CD14-positive monocyte (primary cell): ENCODE results near the gene TMCC3. TPM values are rescaled to one million over a fixed set of nuclear protein-coding genes. Genes with fewer than 3 reads are reported as not detected.

Source experiments
- DNase-seq, 3 donors: peaks; one replicate each; pipeline ENCODE4 v3.0.0-alpha.2; 2011 to 2022
- H2AFZ ChIP-seq: 2 replicates; pipeline ENCODE4 v1.6.0; 2012; ENCODE audit warnings: mild to moderate bottlenecking, low read depth, low read length, inconsistent platforms; ENCODE audit not compliant: insufficient read depth, poor library complexity, severe bottlenecking
- H3K27ac ChIP-seq, 2 donors: 1 replicate in 1 of 2; 2 replicates in 1 of 2; pipeline ENCODE4 v1.5.1; 2012 to 2013; ENCODE audit warnings: low read length in 2 of 2, control low read depth in 1 of 2, inconsistent platforms in 1 of 2, low read depth in 1 of 2, mild to moderate bottlenecking in 1 of 2
- H3K27me3 ChIP-seq, 2 donors: one replicate each; pipeline versions ENCODE4 v1.6.0 to v1.6.1; 2011 to 2013; ENCODE audit warnings: low read length in 2 of 2; ENCODE audit not compliant: control insufficient read depth in 2 of 2, insufficient read depth in 2 of 2
- H3K36me3 ChIP-seq, 2 donors: replicated peaks in 1 of 2; 1 replicate in 1 of 2; 2 replicates in 1 of 2; pipeline versions ENCODE4 v1.5.1 to v1.6.1; 2012 to 2013; ENCODE audit warnings: low read length in 2 of 2, control low read depth in 1 of 2, inconsistent platforms in 1 of 2, mild to moderate bottlenecking in 1 of 2; ENCODE audit not compliant: insufficient read depth in 2 of 2, control insufficient read depth in 1 of 2
- H3K4me1 ChIP-seq, 2 donors: 1 replicate in 1 of 2; 2 replicates in 1 of 2; pipeline versions ENCODE4 v1.5.1 to v1.6.1; 2012 to 2013; ENCODE audit warnings: low read length in 2 of 2, control low read depth in 1 of 2, inconsistent platforms in 1 of 2, mild to moderate bottlenecking in 1 of 2, moderate library complexity in 1 of 2; ENCODE audit not compliant: insufficient read depth in 2 of 2, control insufficient read depth in 1 of 2
- H3K4me2 ChIP-seq: replicated peaks from 2 replicates; pipeline ENCODE3; 2012; ENCODE audit warnings: low read length, moderate library complexity, mild to moderate bottlenecking; ENCODE audit not compliant: poor library complexity, severe bottlenecking; ENCODE audit errors: extremely low read depth
- H3K4me3 ChIP-seq, 3 experiments: fragments of 200-600 bp in 1 of 3; sonication (generic) in 1 of 3; replicated peaks in 1 of 3; 1 replicate in 2 of 3; 2 replicates in 1 of 3; pipeline ENCODE4 v1.5.1; 2011 to 2013; ENCODE audit warnings: low read length in 3 of 3, mild to moderate bottlenecking in 3 of 3, control low read depth in 2 of 3, low read depth in 2 of 3, inconsistent platforms in 1 of 3, moderate library complexity in 1 of 3
- H3K79me2 ChIP-seq: 2 replicates; pipeline ENCODE4 v1.6.0; 2012; ENCODE audit warnings: mild to moderate bottlenecking, control low read depth, inconsistent platforms, low read length, moderate library complexity; ENCODE audit not compliant: insufficient read depth
- H3K9ac ChIP-seq: 2 replicates; pipeline ENCODE4 v1.6.0; 2017; ENCODE audit warnings: low read length, mild to moderate bottlenecking; ENCODE audit not compliant: insufficient read depth, poor library complexity, severe bottlenecking
- H3K9me3 ChIP-seq, 2 donors: replicated peaks in 1 of 2; 1 replicate in 1 of 2; 2 replicates in 1 of 2; pipeline versions ENCODE4 v1.5.1 to v1.6.1; 2012 to 2013; ENCODE audit warnings: low read length in 2 of 2, control low read depth in 1 of 2; ENCODE audit not compliant: control insufficient read depth in 1 of 2, insufficient read depth in 1 of 2
- H4K20me1 ChIP-seq: 2 replicates; pipeline ENCODE4 v1.6.0; 2012; ENCODE audit warnings: mild to moderate bottlenecking, low read length, control low read depth, moderate library complexity; ENCODE audit not compliant: insufficient read depth
- H3K27ac Mint-ChIP-seq, 7 donors: one replicate each; pipeline ENCODE4 v1.8.0; 2020; ENCODE audit warnings: mild to moderate bottlenecking in 7 of 7, mixed read lengths in 7 of 7, moderate library complexity in 6 of 7, inconsistent platforms in 2 of 7
- H3K27me3 Mint-ChIP-seq, 3 donors: one replicate each; pipeline ENCODE4 v1.8.0; 2021 to 2022; ENCODE audit warnings: low read depth in 3 of 3, mild to moderate bottlenecking in 3 of 3, mixed read lengths in 3 of 3, moderate library complexity in 3 of 3, inconsistent platforms in 1 of 3
- H3K36me3 Mint-ChIP-seq, 2 donors: one replicate each; pipeline ENCODE4 v1.8.0; 2020; ENCODE audit warnings: mixed read lengths in 2 of 2, inconsistent platforms in 1 of 2, mild to moderate bottlenecking in 1 of 2
- H3K4me1 Mint-ChIP-seq: one replicate; pipeline ENCODE4 v1.8.0; 2020; ENCODE audit warnings: mild to moderate bottlenecking, mixed read lengths
- H3K4me3 Mint-ChIP-seq, 2 donors: one replicate each; pipeline ENCODE4 v1.8.0; 2020; ENCODE audit warnings: mild to moderate bottlenecking in 2 of 2, mixed read lengths in 2 of 2, moderate library complexity in 1 of 2
- H3K9me3 Mint-ChIP-seq, 7 donors: one replicate each; pipeline ENCODE4 v1.8.0; 2020 to 2022; ENCODE audit warnings: mixed read lengths in 7 of 7, mild to moderate bottlenecking in 6 of 7, moderate library complexity in 6 of 7, inconsistent platforms in 2 of 7
- CTCF ChIP-seq: fragments of 200-600 bp; IDR thresholded peaks from one replicate; pipeline ENCODE4 v1.8.0; 2022; ENCODE audit warnings: antibody characterized with exemption, mild to moderate bottlenecking
- WGBS: methylation state at CpG from one replicate; pipeline ENCODE4 v1.1.5; 2013; ENCODE audit warnings: missing lambda C conversion rate; ENCODE audit not compliant: insufficient coverage; 5-methylcytosine and 5-hydroxymethylcytosine counted together
- intact Hi-C, 2 donors: fragments of 100-400 bp; cut with micrococcal nuclease; formaldehyde crosslinking; loops; one replicate each; pipeline versions ENCODE4 v1.15.0 to v1.15.1; 2023
- polyA plus RNA-seq, 3 donors: library from polyadenylated mRNA; depleted of rRNA in 1 of 3; unstranded in 2 of 3; stranded (reverse) in 1 of 3; fragments of 300-500 nt in 2 of 3; fragments of >200 nt in 1 of 3; fragmentation: Illumina TruSeq in 2 of 3; gene quantifications; 1 replicate in 2 of 3; 2 replicates in 1 of 3; pipeline ENCODE4 v1.2.3, GENCODE V29; 2012 to 2021

The TMCC3 gene
- polyA plus RNA-seq, 3 donors, result 3.4 to 14.7 (median 7.1) TPM

- Histone ChIP-seq H2AFZ (no peak overlapping the region), H3K9ac (no peak overlapping the region), H3K9me3 (peaks cover 0 to 7% of the 10 kb centered on the region in 2 donors), H3K4me1 (peaks cover 9 to 10% of the 10 kb centered on the region in 2 donors), H3K36me3 (no peaks in the 10 kb centered on the region), H3K27me3 (no peaks in the 10 kb centered on the region), H3K4me3 (no peak overlapping the region), H3K27ac (no peak overlapping the region), H3K79me2 (no peaks in the 10 kb centered on the region), H4K20me1 (peaks cover 32% of the 10 kb centered on the region), H3K4me2 (no peak overlapping the region)
- TF ChIP-seq CTCF, result no peak
- peaks cover 0 to 2% of the 10 kb centered on the region in 2 donors for H3K36me3 Mint-ChIP-seq
- H3K4me3 Mint-ChIP-seq, result no peak overlapping the region
- peaks cover 0 to 12% (median 5%) of the 10 kb centered on the region in 7 donors for H3K9me3 Mint-ChIP-seq
- peaks cover 0 to 6% (median 2%) of the 10 kb centered on the region in 3 donors for H3K27me3 Mint-ChIP-seq
- intact Hi-C loops, result no loop called here
- peaks cover 15% of the 10 kb centered on the region for H3K4me1 Mint-ChIP-seq
- no peak for DNase-seq
- WGBS, result no CpG with 5 or more reads among the region's 3 CpGs
- no peak overlapping the region for H3K27ac Mint-ChIP-seq
These were observed 29.7 kb downstream of the TMCC3 start for GRCh38 chr12:94620621-94621020.

- H3K27me3 Mint-ChIP-seq, result peaks cover 0 to 6% (median 4%) of the 10 kb centered on the region in 3 donors
- no peaks in the 10 kb centered on the region for H3K79me2 ChIP-seq
- peaks cover 0 to 3% (median 2%) of the 10 kb centered on the region in 7 donors for H3K9me3 Mint-ChIP-seq
- H4K20me1 ChIP-seq, result peaks cover 44% of the 10 kb centered on the region
- H3K36me3 ChIP-seq, result no peaks in the 10 kb centered on the region
- peaks cover 9 to 15% of the 10 kb centered on the region in 2 donors for H3K4me1 ChIP-seq
- H3K4me3 ChIP-seq, result no peak overlapping the region
- peaks cover 0 to under 1% of the 10 kb centered on the region in 2 donors for H3K9me3 ChIP-seq
- H3K4me3 Mint-ChIP-seq, result no peak overlapping the region
- H3K27ac Mint-ChIP-seq, result peak overlapping the region in 1 of 7 donors; percentile 17
- H2AFZ ChIP-seq, result no peak overlapping the region
- 83% methylated on average over 3 of the region's 6 CpGs for WGBS
- no peak overlapping the region for H3K4me2 ChIP-seq
- H3K4me1 Mint-ChIP-seq, result peaks cover 15% of the 10 kb centered on the region
- no peak for TF ChIP-seq CTCF
- intact Hi-C loops, result no loop called here
- peaks cover 0 to 2% of the 10 kb centered on the region in 2 donors for H3K36me3 Mint-ChIP-seq
- H3K9ac ChIP-seq, result no peak overlapping the region
- no peak overlapping the region for H3K27ac ChIP-seq
- no peaks in the 10 kb centered on the region for H3K27me3 ChIP-seq
- peak in 2 of 3 donors; percentile 19 to 40 for DNase-seq
These were observed 31.2 kb downstream of the TMCC3 start for GRCh38 chr12:94618995-94619695.
